GM12878 (cell line): Measurements from ENCODE around the gene TCF4.

Experiments
- CEBPB ChIP-seq, 2 experiments: fragments of 150-350 bp in 1 of 2; IDR thresholded peaks; 2 replicates each; pipeline ENCODE4 v1.6.1; 2012 to 2014; ENCODE audit warnings: low read depth in 2 of 2, low read length in 2 of 2, borderline replicate concordance in 1 of 2, inconsistent platforms in 1 of 2
- CHD2 ChIP-seq: IDR thresholded peaks from 2 replicates; pipeline ENCODE4 v1.6.1; 2011; ENCODE audit warnings: low read depth, low read length, improper control_type of control experiment, borderline replicate concordance
- EZH2 ChIP-seq: IDR thresholded peaks from 2 replicates; pipeline ENCODE4 v1.6.1; 2012; ENCODE audit warnings: low read depth, mild to moderate bottlenecking, control low read depth, inconsistent platforms, low read length, borderline replicate concordance; ENCODE audit not compliant: control insufficient read depth
- POLR2A ChIP-seq: IDR thresholded peaks from 2 replicates; pipeline ENCODE4 v1.6.1; 2011; ENCODE audit warnings: low read depth, mild to moderate bottlenecking, low read length
- SIX5 ChIP-seq: IDR thresholded peaks from 2 replicates; pipeline ENCODE4 v1.6.1; 2011; ENCODE audit warnings: mild to moderate bottlenecking, low read depth, low read length, moderate library complexity; ENCODE audit not compliant: severe bottlenecking
- YY1 ChIP-seq: IDR thresholded peaks from 2 replicates; pipeline ENCODE4 v1.6.1; 2011; ENCODE audit warnings: low read depth, mild to moderate bottlenecking, low read length
- ZNF207 ChIP-seq: fragments of 450-650 bp; IDR thresholded peaks from 2 replicates; pipeline ENCODE4 v1.6.1; 2014; ENCODE audit warnings: antibody characterized with exemption, mild to moderate bottlenecking, borderline replicate concordance
- TF ChIP-seq, protein P1 (sequence below), 3 experiments: IDR thresholded peaks in 2 of 3; conservative IDR thresholded peaks in 1 of 3; 2 replicates each; pipeline ENCODE4 v1.5.1; 2011; ENCODE audit warnings: low read depth in 3 of 3, low read length in 3 of 3, mild to moderate bottlenecking in 3 of 3, control low read depth in 2 of 3, moderate library complexity in 2 of 3, inconsistent platforms in 1 of 3, mixed read lengths in 1 of 3; ENCODE audit not compliant: control insufficient read depth in 2 of 3, insufficient read depth in 1 of 3; ENCODE audit errors: extremely low read depth in 1 of 3

DNA sequence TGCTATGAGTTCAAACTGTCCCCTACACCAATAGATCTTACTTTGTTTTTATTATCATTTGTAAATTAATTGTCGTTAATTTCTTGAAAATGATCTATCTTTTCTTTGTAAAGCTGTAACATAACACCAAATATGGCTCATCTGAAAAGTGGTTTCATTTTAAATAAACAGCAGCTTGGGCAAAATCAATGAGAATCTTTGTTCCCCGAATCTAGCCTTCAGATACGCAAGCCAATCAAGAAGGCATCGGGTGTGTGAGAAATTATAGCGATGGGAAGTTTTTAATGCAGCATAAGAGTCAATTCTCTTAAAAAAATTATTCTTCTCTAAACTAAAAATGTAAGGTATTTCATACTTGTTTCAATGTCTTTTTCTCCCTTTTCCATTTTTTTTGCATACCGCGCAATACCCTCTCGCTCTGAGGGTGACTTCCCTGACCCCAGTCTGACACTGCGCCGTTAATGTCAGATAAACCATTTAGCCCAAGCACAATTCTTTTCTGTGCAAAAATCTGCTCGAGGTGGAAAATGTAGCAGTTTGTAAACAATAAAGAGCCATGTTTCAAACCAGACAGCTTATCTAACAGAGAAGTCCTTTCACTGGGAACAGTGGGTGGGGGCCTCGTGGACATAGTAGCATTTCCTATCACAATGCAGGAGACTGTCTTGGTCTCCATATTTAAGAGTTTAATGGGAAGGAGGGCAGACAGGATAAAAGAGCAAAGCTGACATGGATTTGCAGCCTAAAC is 129.4 kb downstream of the TCF4 start:
- TF ChIP-seq, protein P1, sequence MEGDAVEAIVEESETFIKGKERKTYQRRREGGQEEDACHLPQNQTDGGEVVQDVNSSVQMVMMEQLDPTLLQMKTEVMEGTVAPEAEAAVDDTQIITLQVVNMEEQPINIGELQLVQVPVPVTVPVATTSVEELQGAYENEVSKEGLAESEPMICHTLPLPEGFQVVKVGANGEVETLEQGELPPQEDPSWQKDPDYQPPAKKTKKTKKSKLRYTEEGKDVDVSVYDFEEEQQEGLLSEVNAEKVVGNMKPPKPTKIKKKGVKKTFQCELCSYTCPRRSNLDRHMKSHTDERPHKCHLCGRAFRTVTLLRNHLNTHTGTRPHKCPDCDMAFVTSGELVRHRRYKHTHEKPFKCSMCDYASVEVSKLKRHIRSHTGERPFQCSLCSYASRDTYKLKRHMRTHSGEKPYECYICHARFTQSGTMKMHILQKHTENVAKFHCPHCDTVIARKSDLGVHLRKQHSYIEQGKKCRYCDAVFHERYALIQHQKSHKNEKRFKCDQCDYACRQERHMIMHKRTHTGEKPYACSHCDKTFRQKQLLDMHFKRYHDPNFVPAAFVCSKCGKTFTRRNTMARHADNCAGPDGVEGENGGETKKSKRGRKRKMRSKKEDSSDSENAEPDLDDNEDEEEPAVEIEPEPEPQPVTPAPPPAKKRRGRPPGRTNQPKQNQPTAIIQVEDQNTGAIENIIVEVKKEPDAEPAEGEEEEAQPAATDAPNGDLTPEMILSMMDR (IDR thresholded peaks at IDR 0.05 in 2 of 3, conservative IDR thresholded peaks at IDR 0.05 in 1 of 3; ENCODE audit: control insufficient read depth in 2 of 3, extremely low read depth in 1 of 3, insufficient read depth in 1 of 3, low read depth in 3 of 3, low read length in 3 of 3) = no peak
- no peak for TF ChIP-seq ZNF207
- no peak for TF ChIP-seq YY1
- TF ChIP-seq CHD2 = no peak
- TF ChIP-seq POLR2A = no peak
- TF ChIP-seq SIX5 = no peak
- TF ChIP-seq CEBPB (IDR thresholded peaks at IDR 0.05; ENCODE audit: borderline replicate concordance in 1 of 2, low read depth in 2 of 2, low read length in 2 of 2) = no peak
- TF ChIP-seq EZH2 = no peak
